Measurements from ENCODE around the gene HPCAL1.

HPCAL1 gene

DNA sequence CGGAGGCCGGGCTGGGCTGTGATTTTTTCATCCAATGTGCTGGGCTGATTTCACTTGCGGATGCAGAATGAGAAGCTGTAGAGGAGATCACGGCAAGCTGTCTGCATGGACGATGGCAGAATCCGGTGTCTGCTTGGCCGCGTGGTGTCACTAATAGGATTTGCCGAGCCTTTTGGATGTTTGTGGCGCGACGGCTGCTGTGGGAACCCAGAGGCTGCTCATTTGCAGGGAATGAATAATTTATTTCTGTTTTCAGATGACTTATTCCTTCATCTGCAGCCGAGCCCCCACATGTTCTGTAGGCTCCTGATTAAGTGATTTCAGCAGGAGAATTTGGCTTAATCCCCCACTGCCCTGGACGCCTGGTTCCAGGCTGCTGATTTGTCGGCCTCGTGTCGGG lies 82.8 kb downstream of the HPCAL1 start:
- peaks cover 18% of the 10 kb centered on the region for H3K4me1 ChIP-seq (ENCODE audit: control insufficient read depth, insufficient read depth, low read length, poor library complexity, severe bottlenecking)
- H3K27ac ChIP-seq (ENCODE audit: low read depth, low read length, severe bottlenecking), result no peak overlapping the region
- no peaks in the 10 kb centered on the region for H3K36me3 ChIP-seq (ENCODE audit: control insufficient read depth, insufficient read depth, low read length)
- H3K4me3 ChIP-seq (ENCODE audit: extremely low read depth, insufficient read depth, low read length, poor library complexity, severe bottlenecking), result no peak overlapping the region
- H3K9me3 ChIP-seq (ENCODE audit: control insufficient read depth, low read length), result no peaks in the 10 kb centered on the region
- 90 to 96% methylated on average over 17 of the region's 17 CpGs for WGBS, 2 experiments (ENCODE audit: insufficient coverage in 2 of 2)

DNA sequence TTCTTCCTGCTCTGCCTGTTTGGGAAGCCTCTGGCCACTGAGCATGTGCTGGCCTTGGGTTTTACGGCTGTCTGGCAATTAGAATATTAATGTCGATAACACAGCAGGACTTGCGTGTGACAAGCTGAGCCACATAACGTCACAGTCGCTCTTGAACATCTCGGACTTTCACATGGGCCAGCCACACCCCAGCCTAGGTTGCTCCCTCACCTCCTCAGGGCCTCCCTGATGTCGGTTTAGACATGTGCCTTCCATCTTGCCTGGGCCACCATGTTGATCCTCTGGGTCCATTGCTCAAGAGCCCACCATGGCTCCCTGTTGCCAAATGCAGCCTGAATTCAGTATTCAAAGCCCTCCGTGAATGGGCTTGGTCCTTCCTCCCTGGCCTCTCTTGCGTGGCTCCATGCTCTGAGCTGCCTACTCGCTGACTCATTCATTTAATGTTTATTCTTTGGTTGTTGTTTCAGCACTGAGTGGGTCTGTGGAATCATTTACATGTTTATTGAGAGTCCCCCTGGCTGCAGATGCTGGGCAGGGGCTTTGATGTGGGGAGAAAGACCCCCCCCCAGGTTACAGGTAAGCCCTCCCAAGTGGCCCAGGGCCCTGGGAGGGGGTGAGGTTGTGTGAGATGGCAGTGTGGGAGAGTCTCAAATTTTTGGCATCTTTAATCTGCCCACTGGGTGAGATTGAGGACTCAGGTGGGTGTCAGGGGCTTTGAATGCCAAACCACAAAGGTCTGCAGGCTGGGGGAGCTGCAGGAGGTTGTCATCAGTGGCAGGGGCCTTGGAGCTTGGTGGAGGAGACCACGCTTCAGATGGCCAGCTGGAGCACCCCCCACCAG lies 83.4 kb downstream of the HPCAL1 start:
- 85 to 94% methylated on average over 9 to 10 of the region's 11 CpGs for WGBS, 2 experiments (ENCODE audit: insufficient coverage in 2 of 2)
- Histone ChIP-seq H3K36me3 (ENCODE audit: control insufficient read depth, insufficient read depth, low read length) (no peaks in the 10 kb centered on the region), H3K27ac (ENCODE audit: low read depth, low read length, severe bottlenecking) (no peak overlapping the region), H3K4me3 (ENCODE audit: extremely low read depth, insufficient read depth, low read length, poor library complexity, severe bottlenecking) (no peak overlapping the region), H3K9me3 (ENCODE audit: control insufficient read depth, low read length) (no peaks in the 10 kb centered on the region), H3K4me1 (ENCODE audit: control insufficient read depth, insufficient read depth, low read length, poor library complexity, severe bottlenecking) (peaks cover 18% of the 10 kb centered on the region)

DNA sequence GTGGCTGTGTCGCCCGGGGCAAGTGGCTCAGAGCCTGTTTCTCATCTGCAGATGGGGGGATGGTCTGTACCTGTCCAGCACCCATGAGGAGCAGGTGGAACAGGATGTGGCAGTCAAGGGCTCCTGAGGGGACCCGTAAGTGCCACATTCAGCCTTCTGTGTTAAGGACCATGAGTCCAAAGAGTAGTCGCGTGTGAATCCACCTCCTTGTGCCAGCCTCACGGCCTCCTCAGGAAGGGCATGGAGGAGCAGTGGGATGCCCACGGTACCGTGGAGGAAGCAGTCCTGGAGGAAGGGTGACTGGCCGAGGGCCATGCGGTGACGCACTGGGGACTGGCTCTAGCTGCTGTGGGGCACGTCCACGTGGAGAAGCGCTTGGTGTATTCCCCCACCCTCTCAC lies 84.3 kb downstream of the HPCAL1 start:
- Histone ChIP-seq H3K4me3 (ENCODE audit: extremely low read depth, insufficient read depth, low read length, poor library complexity, severe bottlenecking) (no peak overlapping the region), H3K27ac (ENCODE audit: low read depth, low read length, severe bottlenecking) (no peak overlapping the region), H3K4me1 (ENCODE audit: control insufficient read depth, insufficient read depth, low read length, poor library complexity, severe bottlenecking) (peaks cover 18% of the 10 kb centered on the region), H3K9me3 (ENCODE audit: control insufficient read depth, low read length) (no peaks in the 10 kb centered on the region), H3K36me3 (ENCODE audit: control insufficient read depth, insufficient read depth, low read length) (no peaks in the 10 kb centered on the region)
- WGBS, 2 experiments (ENCODE audit: insufficient coverage in 2 of 2), result 93 to 96% methylated on average over 12 to 14 of the region's 14 CpGs

DNA sequence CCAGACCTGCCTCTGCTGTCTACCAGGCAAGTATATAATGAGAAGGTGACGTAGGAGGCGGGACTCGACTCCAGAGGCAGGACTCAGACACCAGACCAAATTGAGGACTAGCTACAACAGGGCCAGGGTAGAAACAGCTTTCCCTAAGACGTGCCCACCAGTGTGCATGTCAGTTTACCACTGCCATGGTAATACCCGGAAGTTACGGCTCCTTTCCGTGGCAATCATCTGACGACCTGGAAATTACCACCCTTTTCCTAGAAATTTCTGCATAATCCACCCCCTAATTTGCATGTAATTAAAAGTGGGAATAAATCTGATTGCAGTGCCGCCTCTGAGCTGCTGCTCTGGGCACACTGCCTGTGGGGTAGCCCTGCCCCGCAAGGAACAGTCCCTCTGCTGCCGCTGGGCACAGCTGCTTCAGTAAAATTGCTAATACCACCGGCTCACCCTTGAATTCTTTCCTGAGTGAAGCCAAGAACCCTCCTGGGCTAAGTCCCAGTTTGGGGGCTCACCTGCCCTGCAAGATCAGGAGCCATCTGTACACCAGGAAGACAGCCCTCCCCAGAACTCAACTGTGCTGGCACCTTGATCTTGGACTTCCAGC lies 86.4 kb downstream of the HPCAL1 start:
- Histone ChIP-seq H3K4me1 (ENCODE audit: control insufficient read depth, insufficient read depth, low read length, poor library complexity, severe bottlenecking) (peaks cover 16% of the 10 kb centered on the region), H3K36me3 (ENCODE audit: control insufficient read depth, insufficient read depth, low read length) (no peaks in the 10 kb centered on the region), H3K9me3 (ENCODE audit: control insufficient read depth, low read length) (no peaks in the 10 kb centered on the region), H3K4me3 (ENCODE audit: extremely low read depth, insufficient read depth, low read length, poor library complexity, severe bottlenecking) (no peak overlapping the region), H3K27ac (ENCODE audit: low read depth, low read length, severe bottlenecking) (no peak overlapping the region)
- WGBS, 2 experiments (ENCODE audit: insufficient coverage in 2 of 2), result 94 to 95% methylated on average over 9 to 12 of the region's 12 CpGs

DNA sequence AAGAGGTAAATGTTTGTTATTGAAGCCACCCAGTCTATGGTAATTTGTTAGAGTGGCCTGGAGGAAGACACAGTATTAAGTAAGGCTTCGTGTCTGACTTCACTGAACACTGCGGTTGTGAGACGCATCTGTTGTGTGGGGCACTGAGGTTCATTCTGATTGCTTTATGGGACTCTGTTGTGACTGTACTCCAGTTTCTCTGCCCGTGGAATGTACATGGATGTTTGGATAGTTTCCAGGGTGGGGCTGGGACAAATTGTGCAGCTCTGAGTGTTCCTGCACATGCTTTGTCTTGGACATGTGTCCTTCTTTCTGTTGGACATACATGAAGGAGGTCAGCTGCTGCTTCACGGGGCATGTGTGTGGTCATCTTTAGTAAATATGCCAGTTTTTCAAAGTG lies 86.9 kb downstream of the HPCAL1 start:
- H3K4me1 ChIP-seq (ENCODE audit: control insufficient read depth, insufficient read depth, low read length, poor library complexity, severe bottlenecking), result peaks cover 16% of the 10 kb centered on the region
- H3K36me3 ChIP-seq (ENCODE audit: control insufficient read depth, insufficient read depth, low read length), result no peaks in the 10 kb centered on the region
- no peak overlapping the region for H3K4me3 ChIP-seq (ENCODE audit: extremely low read depth, insufficient read depth, low read length, poor library complexity, severe bottlenecking)
- H3K27ac ChIP-seq (ENCODE audit: low read depth, low read length, severe bottlenecking), result no peak overlapping the region
- no peaks in the 10 kb centered on the region for H3K9me3 ChIP-seq (ENCODE audit: control insufficient read depth, low read length)
- 91 to 100% methylated on average over 4 to 5 of the region's 5 CpGs for WGBS, 2 experiments (ENCODE audit: insufficient coverage in 2 of 2)

DNA sequence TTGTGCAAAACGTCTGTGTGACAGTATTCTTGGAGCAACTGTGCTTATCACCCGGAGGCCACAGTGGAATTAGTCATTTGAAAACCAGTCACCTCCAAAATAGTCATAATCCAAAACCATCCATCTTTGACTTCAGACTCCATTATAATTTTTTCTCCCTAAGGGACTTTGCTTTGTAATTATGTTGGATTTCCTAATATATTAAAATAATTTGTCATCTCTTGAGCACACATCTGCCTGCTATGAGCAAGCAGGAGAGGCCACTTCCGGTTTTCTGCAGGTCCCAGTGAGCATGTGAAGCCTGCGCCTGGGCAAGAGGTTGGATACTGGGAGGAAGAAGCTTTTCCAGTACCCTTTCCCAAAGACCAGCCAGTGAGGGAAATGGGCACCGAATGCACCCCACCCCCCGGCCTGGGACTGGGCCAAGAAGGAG lies 87.7 kb downstream of the HPCAL1 start:
- WGBS, 2 experiments (ENCODE audit: insufficient coverage in 2 of 2), result 83 to 86% methylated on average over 4 to 5 of the region's 6 CpGs
- peaks cover 16% of the 10 kb centered on the region for H3K4me1 ChIP-seq (ENCODE audit: control insufficient read depth, insufficient read depth, low read length, poor library complexity, severe bottlenecking)
- no peaks in the 10 kb centered on the region for H3K9me3 ChIP-seq (ENCODE audit: control insufficient read depth, low read length)
- no peak overlapping the region for H3K4me3 ChIP-seq (ENCODE audit: extremely low read depth, insufficient read depth, low read length, poor library complexity, severe bottlenecking)
- H3K36me3 ChIP-seq (ENCODE audit: control insufficient read depth, insufficient read depth, low read length), result no peaks in the 10 kb centered on the region
- no peak overlapping the region for H3K27ac ChIP-seq (ENCODE audit: low read depth, low read length, severe bottlenecking)

DNA sequence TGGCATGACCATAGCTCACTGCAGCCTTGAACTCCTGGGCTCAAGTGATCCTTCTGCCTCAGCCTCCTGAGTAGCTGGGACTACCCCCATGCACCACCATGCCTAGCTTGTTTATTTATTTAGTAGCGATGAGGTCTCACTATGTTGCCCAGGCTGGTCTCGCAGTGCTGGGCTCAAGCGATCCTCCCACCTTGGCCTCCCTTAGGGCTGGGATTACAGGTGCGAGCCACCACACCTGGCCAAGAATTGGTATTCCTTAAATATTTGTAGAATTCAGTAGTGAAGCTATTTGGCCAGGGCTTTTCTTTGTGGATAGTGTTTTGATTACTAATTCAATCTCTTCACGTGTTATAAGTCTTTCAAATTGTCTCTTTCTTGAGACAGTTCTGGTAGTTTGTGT lies 89.4 kb downstream of the HPCAL1 start:
- H3K4me1 ChIP-seq (ENCODE audit: control insufficient read depth, insufficient read depth, low read length, poor library complexity, severe bottlenecking), result peaks cover 4% of the 10 kb centered on the region
- H3K27ac ChIP-seq (ENCODE audit: low read depth, low read length, severe bottlenecking), result no peak overlapping the region
- no peak overlapping the region for H3K4me3 ChIP-seq (ENCODE audit: extremely low read depth, insufficient read depth, low read length, poor library complexity, severe bottlenecking)
- no peaks in the 10 kb centered on the region for H3K36me3 ChIP-seq (ENCODE audit: control insufficient read depth, insufficient read depth, low read length)
- H3K9me3 ChIP-seq (ENCODE audit: control insufficient read depth, low read length), result no peaks in the 10 kb centered on the region
- WGBS, 2 experiments (ENCODE audit: insufficient coverage in 2 of 2), result 91 to 94% methylated on average over 4 of the region's 5 CpGs

DNA sequence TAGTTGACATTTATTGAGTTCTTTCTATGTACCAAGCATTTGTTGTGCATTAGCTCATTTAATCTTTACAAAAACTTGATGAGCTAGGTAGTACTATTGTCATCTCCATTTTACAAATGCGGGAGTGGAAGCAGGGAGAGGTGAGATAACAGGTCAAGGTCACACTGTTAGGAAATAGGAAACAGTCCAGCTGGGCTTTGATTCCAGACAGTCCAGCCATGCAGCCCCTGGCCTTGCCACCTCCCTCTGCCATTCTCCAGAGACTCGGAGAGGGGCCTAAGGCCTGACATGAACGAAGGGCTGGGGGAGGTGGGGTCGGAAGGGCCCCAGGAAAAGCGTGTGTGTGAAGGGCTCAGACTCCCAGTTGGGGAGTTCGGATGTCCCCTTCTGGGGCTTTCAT lies 89.8 kb downstream of the HPCAL1 start:
- Histone ChIP-seq H3K4me1 (ENCODE audit: control insufficient read depth, insufficient read depth, low read length, poor library complexity, severe bottlenecking) (peaks cover 4% of the 10 kb centered on the region), H3K27ac (ENCODE audit: low read depth, low read length, severe bottlenecking) (peak overlapping the region; percentile 50), H3K9me3 (ENCODE audit: control insufficient read depth, low read length) (no peaks in the 10 kb centered on the region), H3K36me3 (ENCODE audit: control insufficient read depth, insufficient read depth, low read length) (no peaks in the 10 kb centered on the region), H3K4me3 (ENCODE audit: extremely low read depth, insufficient read depth, low read length, poor library complexity, severe bottlenecking) (no peak overlapping the region)
- WGBS, 2 experiments (ENCODE audit: insufficient coverage in 2 of 2), result 25 to 57% methylated on average over 2 to 6 of the region's 6 CpGs

DNA sequence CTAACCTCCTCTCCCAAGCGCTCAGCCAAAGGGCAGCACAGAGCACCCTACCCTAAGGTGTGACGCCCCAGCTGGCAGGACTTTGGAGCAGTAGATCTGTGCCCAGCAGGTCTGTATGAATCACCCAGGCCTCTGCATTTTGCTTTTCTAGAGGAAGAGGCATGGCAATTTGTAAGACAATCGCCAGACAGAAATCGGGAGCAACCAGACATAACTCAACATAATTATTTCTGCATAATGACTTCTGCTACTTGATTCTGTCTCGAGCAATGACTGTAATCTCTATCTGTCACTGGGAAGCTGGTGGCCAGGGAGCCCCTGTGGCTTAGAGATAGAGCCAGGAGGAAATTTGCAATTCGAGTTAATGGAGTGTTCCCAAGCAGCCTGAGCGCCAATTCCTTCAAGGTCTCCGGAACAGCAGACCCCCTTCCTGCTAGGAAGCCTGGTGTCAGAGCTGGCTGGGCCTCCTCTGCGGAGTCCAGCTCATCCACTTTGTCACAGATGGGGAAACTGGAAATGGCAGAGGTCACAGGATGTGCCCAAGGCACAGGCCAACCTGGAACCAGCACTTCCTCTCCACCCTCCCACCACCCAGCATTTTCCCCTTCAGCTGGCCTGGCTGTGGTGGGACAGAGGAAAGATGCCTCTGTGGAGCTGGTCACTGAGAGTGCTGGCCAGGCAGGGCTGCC lies 90.4 kb downstream of the HPCAL1 start:
- H3K9me3 ChIP-seq (ENCODE audit: control insufficient read depth, low read length), result no peaks in the 10 kb centered on the region
- peak overlapping the region; percentile 50 for H3K27ac ChIP-seq (ENCODE audit: low read depth, low read length, severe bottlenecking)
- H3K4me1 ChIP-seq (ENCODE audit: control insufficient read depth, insufficient read depth, low read length, poor library complexity, severe bottlenecking), result peaks cover 4% of the 10 kb centered on the region
- WGBS, 2 experiments (ENCODE audit: insufficient coverage in 2 of 2), result 38 to 47% methylated on average over 4 to 9 of the region's 9 CpGs
- no peaks in the 10 kb centered on the region for H3K36me3 ChIP-seq (ENCODE audit: control insufficient read depth, insufficient read depth, low read length)
- no peak overlapping the region for H3K4me3 ChIP-seq (ENCODE audit: extremely low read depth, insufficient read depth, low read length, poor library complexity, severe bottlenecking)

DNA sequence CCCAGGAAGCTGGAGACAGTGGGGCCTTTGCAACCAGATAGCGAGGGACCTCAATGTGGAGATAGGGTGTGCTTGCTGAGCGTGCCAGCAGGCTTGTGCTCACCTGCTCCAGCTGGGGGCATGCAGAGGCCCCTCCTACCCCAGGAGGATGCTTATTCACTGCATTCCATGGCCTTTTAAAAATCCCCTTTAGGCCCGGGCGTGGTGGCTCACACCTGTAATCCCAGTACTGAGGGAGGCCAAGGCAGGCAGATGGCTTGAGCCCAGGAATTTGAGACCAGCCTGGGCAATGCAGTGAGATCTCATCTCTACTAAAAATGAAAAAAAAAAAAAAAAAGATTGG lies 90.9 kb downstream of the HPCAL1 start:
- no peak overlapping the region for H3K4me3 ChIP-seq (ENCODE audit: extremely low read depth, insufficient read depth, low read length, poor library complexity, severe bottlenecking)
- 84 to 85% methylated on average over 2 of the region's 4 CpGs for WGBS, 2 experiments (ENCODE audit: insufficient coverage in 2 of 2)
- H3K4me1 ChIP-seq (ENCODE audit: control insufficient read depth, insufficient read depth, low read length, poor library complexity, severe bottlenecking), result peaks cover 4% of the 10 kb centered on the region
- no peaks in the 10 kb centered on the region for H3K9me3 ChIP-seq (ENCODE audit: control insufficient read depth, low read length)
- no peaks in the 10 kb centered on the region for H3K36me3 ChIP-seq (ENCODE audit: control insufficient read depth, insufficient read depth, low read length)
- peak overlapping the region; percentile 50 for H3K27ac ChIP-seq (ENCODE audit: low read depth, low read length, severe bottlenecking)

DNA sequence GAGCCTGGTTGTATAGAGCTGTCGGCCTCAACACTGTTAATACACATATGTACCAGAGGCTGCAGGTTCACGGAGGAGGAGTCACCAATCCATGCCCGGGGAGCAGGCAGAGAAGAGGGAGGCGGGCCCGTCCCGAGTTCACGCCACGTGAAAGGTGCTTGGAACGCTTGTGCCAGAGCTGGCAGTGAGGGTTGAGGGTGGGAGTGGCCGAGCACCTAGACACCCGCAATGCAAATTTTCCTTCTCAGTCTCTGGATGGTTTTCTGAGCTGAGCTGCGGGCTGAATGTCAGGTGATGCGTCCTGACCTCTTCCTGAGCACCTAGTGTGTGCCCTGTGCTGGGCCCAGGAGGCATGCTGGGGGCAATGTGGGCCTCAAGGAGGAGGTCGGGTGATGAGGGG lies 93.2 kb downstream of the HPCAL1 start:
- Histone ChIP-seq H3K4me3 (ENCODE audit: extremely low read depth, insufficient read depth, low read length, poor library complexity, severe bottlenecking) (no peak overlapping the region), H3K27ac (ENCODE audit: low read depth, low read length, severe bottlenecking) (no peak overlapping the region), H3K4me1 (ENCODE audit: control insufficient read depth, insufficient read depth, low read length, poor library complexity, severe bottlenecking) (peaks cover 9% of the 10 kb centered on the region), H3K9me3 (ENCODE audit: control insufficient read depth, low read length) (no peaks in the 10 kb centered on the region), H3K36me3 (ENCODE audit: control insufficient read depth, insufficient read depth, low read length) (peaks cover 6% of the 10 kb centered on the region)
- 91 to 93% methylated on average over 13 of the region's 14 CpGs for WGBS, 2 experiments (ENCODE audit: insufficient coverage in 2 of 2)

Measured in mesodermal cell (in vitro differentiated cells).